ENCODE measurements around the gene CROCC2.
A peak's percentile ranks its signal among the peaks of the same experiment; 100 is the strongest.

CROCC2 gene

DNA sequence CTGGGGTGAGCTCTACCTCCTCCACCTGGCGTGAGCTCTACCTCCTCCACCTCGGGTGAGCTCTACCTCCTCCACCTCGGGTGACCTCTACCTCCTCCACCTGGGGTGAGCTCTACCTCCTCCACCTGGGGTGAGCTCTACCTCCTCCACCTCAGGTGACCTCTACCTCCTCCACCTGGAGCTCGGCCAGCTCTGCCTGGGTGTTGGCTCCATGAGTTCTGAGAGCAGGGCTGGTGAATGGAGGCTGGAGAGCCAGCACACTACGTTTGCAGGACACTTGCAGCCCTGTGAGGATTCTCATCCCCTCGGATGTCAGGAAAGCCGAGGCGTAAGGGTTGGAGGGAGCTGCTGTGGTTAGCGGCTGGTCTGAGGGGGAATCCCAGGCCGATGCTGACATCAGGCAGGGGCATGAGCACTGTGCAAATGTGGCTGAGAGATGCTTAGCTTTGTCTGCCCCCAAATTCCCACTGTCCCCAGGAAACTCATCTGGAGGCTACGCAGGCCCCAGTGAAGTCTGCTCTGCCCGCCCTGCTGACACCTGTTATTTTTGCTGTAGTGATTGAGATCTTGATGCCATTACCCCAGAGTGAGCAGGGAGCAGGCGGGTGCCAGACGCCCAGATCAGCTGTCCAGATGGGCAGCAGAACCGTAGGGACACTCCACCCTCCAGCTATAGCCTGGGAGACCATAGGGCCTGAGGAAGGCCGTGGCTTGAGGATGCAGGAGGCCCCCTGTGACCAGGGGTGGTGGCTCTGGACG lies 3.3 kb downstream of the CROCC2 start:
- DNase-seq: no peak

DNA sequence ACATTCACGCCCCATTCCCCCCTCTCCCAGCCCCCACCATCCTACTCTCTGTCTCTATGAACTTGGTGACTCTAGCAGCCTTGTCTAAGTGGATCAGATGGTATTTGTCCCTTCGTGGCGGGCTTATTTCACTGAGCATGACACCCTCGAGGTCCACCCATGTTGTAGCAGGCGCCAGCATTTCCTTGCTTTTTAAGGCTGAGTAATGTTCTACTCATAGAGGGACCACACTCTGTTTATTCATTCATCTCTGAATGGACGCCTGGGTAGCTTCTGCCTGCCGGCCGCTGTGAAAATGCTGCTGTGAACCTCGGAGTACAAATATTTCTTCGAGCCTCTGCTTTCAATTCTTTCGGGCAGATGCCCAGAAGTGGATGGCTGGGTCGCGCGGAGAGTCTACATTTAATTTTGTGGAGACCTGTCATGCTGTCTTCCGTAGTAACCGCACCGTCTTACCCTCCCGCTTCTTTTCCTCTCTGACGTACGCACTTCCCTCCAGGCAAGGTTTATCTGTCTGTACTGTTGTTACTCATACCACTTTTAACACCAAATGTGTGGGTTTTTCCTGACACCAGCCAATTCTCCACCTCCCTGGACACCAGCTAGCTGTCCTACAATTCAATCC lies 5.6 kb downstream of the CROCC2 start:
- no peak for DNase-seq

DNA sequence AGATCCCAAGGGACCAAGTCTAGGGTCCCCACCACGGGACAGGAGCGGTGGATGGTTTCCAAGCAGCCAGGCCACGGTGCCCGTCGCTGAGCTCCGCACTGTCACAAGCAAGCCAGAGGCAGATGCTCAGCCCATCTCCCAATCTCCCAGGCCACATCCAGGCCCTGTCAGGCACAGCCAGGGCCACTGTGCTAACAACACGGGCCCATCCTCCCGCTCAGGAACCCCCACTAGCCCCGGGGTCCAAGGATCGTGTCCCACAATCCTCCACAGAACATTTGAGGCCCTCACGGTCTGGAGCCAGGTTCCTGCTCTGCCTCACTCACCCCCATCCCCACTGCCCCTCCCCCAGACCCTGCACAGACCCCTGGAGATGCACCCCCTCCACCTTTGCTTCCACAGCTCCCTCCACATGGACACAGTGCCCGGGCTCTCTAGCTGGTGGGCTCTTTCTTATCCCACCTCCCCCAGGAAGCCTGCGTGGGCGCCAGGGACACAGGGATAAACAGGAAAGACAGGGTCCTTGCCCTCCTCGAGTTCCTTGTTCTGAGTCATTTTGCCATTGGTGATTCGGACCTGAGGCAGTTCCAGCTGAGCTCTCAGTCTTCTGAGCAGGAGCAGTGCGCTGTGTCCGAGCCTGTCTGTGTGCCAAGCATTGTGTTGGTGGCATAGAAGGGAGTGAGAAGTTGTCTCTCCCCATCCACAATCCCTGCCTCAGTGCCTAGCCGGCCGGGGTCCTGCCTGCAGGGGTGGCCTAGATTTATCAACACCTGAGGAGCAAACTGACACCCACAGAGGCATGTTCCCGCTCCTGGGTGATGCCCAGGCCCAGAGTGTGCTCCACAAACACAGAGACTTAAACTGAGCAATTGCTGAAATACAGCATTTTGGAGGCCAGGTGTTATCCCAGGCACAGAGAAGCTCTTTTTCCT lies 7.0 kb downstream of the CROCC2 start:
- DNase-seq: no peak

DNA sequence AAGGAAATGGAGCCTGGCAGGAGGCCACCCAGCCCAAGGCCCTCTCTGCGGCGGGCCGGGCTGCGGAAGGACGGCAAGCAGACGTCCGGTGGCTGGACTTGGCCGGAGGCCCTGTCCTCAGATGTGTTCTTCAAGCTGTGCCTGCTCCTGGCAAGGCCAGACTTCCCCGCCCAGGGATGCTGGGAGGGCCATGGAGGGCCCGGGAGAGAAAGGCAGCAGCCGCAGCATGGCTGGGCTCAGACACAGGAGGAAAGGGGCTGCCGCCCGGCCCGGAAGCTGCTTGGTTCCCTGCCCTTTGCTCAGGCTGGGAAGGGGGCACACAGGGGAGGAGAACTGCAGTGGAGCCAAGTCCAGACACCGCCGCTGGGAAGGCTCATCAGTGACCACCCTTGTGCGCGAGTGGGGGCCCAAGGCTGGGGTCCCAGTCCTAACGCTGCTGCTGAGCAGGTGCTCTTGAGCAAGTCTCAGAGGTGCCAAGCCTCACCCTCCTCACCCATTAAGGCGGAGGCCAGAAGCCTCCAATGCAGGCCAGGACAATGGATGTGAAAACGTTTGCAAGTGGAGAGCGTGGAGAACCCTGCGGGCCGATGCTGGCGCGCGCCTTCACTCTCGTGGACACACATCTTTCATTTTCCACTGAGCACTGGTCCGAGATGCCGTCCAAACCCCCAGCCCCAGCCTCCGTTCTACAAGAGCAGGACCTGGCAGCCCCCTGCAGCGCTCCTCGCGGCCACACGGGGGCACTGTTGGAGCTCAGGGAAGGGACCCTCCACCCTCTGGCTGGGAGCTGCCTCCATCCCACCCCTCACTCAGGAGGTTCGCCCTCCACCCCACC lies 7.9 kb downstream of the CROCC2 start:
- no peak for DNase-seq

DNA sequence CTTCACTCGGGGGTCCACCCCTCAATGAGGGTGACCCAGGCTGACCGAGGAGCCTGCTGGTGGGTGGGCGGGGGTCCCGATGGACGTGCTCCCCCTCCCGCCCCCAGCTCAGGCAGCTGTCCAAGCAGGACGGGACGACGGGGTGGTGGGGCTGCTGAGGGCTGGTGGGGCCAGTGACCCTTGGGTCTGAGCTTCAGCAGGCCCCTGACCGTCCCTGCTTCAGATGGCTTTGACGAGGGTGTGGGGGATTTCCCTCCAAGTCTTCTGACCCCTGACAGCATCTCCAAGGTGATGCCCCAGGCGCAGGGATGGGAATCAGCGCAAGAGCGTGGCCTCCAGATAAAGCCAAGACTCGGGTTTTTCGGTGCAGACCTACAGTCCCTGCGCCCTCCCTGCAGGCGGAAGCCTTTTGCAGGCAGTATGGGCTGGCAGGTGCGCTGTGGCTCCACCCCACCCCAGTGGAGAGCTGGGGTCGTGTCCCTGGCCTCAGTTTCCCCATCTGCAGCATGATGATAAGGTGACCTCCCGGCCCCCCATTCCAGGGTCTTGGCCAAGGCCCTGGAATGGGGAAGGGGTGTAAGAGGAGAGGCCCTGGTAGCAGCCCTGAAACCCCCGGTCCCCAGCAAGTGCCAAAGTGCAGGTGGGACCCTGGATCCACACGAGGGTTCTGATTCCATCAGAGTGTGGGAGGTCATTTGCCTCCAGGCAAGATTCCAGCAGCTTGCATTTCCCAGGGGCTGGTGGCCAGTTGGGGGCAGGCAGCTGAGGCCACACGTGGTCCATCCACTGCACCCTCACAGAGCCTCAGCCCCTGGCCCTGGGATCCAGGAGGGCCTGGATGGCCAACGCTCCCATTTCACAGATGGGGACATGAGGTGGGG lies 8.7 kb downstream of the CROCC2 start:
- no peak for DNase-seq

- no peak for DNase-seq
These were observed 9.6 kb downstream of the CROCC2 start for GRCh38 chr2:240915526-240916341.

DNA sequence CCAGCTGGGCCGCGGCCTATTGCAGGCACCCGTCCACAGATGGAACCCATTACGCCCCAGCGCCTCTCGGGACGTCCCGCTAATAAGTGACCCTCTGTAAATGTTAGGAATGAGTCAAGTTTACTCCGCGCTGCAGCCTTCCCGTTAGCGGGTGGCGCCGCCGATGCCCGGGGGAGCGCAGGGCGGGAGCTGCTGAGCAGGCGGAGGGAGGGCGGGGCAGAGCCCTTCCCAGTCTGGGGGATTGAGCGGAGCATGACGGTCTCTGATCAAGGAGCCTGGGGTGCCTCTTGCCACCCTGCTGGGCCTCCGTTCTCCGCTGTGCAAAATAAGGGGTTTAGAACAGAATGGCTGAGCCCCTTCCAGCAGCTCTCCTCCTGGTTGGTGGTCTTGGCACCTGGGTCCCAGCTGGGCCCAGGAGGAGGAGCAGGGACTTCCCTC lies 10.5 kb downstream of the CROCC2 start:
- peak; percentile 45 for DNase-seq

GRCh38 chr2:240917009-240917683 lies 11.0 kb downstream of the CROCC2 start:
- no peak for DNase-seq

DNA sequence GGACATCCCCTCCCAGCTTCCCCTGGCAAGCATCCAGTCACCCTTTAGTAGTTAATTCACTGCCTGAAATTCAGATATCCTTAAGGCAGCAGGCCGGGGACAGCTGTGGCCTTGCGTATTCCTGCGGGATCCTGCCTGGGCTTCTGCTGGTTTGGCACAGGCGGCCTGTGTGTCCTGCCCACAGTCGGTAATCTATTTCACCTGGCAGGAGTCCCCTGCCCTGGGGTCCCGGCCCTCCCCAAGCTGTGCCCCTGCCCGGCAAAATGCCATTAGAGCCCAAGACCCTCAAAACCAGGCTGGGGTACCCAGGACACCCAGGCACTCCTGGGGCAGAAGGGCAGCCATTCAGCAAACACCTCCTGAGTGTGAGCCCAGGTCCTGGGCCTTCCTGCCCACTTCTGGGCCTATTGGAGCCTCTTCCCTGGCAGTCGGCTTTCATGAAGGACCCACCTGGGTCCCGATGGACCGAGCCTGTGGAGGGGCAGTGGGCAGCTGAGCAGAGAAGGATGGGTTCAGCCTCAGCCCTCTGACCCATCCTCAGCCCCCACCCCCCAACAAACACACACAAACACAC lies 11.6 kb downstream of the CROCC2 start:
- DNase-seq: no peak

DNA sequence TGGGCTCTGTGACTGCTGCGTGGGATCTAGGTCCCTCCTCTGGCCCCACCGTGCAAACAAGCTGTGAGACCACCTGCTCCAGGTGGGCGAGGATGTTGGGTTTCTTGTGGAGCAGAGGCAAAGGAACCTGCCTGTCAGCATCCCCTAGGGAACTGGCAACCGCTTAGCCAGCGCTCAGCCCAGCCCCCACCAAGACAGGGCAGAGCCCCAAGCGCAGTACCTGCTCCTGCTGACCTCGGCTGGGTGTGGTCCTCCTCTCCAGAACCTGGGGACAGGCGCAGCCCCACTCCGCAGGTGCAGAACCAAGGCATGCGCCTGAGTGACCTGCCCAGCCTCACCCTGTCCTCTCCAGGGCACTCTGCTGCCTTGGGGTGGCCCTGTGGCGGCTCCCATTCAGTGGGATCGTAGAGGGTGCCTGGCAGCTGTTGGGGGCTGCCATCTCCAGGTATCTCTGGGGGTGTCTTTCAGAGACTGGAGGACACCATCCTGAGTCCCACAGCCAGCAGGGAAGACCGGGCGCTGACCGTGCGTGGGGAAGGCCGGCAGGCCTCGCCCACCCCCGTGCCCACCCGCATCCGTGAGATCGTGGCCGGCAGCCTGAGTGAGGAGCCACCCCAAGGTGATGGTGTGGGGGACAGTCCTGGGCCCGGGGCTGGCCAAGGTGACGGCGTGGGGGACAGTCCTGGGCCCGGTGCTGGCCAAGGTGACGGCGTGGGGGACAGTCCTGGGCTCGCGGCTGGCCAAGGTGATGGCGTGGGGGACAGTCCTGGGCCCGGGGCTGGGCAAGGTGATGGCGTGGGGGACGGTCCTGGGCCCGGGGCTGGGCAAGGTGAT lies 12.3 kb downstream of the CROCC2 start:
- DNase-seq: no peak

- DNase-seq: no peak
These were observed 13.1 kb downstream of the CROCC2 start for GRCh38 chr2:240919161-240919781.

DNA sequence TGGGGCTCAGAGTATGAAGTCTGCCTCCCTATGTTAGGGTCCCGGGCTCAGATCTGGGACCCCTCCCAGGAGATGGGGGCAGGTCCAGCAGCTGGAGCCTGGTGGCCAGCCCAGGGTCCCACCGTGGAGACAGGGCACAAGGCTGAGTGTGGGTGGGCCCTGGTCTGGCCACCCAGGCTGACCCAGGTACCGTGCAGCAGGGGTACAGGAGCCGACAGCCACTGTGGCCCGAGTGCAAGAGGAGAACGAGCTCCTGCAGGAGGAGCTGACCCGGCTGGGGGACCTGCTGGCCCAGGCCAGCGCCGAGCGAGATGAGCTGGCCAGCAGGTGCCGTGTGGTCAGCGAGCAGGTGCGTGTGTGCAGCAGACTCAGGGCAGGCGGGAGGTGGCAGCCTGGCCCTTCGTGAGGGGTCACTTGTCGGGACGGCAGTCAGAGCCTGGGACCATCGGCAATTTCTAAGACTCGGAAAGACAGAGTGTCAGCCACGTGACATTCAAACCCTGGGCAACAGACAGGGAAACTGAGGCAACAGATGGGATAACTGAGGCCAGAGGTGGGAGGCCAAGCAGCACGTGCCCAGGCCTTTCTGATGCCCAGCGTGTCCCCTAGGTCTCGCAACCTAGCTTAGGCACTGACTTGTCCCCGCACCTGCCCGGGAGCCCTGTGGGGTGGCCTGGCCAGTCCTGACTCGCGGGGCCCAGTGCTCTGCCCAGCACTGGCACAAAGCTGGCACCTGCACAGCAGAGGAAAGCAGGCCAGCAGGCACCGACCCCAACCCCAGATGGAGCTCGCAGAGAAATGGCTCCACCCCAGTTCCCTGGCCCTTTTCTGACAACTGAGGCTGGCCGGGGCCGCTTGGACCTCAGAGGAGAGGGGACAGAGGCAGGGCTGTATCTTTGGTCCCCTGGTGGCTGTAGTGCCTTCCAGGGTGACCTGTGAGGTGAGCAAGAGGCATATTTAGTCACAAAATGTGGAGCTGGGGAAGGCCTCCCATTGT lies 13.9 kb downstream of the CROCC2 start:
- DNase-seq: no peak

DNA sequence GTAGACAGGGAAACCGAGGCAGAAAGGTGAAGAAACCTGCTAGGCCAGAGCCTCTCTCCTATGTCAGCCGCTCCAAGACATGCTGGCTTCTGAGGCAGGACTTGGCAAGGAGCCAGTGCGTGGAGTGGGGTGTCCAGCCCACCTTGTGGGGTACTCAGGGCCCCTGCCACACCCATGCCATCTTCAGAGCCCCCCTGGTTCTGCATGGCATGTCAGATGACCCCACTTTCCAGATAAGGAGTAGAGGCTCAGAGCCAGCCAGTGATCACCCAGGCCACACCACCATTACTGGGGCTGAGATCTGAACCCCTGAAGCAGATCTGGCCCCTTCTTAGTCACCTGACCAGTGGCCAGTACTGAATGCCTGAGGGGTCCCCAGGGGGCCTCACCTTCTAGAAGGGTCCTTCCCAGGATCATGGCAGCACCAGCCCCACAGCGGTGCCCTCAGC lies 14.7 kb downstream of the CROCC2 start:
- DNase-seq: no peak

DNA sequence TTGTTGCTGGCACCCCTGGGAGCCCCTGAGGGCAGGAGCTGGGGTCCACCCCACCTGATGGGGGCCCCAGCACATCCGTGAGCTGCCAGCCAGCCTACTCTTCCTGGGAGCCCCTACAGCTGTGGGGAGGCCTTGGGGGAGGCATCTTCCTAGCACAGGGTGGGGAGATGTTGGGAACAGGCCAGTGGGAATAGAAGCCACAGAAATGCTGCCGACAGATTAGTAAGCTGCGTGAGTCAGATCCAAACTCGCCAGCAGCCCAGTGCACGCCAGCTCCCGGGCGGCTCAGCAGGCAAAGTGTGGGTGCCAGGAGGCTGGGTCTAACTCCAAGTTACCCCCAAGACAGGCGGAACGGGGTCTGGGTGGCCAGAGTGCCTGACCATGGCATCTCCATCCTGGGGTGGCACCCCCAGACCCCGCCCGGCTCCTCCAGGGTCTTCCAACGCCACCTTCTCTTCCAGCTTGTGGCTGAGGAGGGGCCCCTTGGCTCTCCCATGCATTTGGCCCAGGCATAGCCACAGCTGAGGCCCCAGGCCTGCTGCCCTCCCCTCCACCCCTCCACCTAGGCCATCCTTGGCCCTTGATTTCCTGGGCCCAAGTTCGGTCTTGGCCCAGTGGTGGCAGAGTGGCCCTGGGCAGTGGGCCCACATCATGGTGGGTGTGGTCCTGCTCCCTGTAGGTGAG lies 15.3 kb downstream of the CROCC2 start:
- DNase-seq: no peak

DNA sequence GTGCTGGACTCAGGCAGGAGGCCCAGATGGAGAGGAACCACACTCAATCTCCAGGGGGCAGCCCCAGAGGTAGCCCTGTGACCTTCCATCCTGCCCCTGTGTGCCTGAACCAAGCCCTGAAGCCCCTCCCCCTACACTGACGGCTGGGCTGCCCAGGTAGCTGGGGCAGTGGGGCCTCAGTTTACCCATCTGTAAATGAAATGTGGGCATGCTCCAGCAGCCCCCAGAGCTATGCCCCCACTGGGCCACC lies 15.8 kb downstream of the CROCC2 start:
- DNase-seq: no peak

- DNase-seq: no peak
These were observed 16.3 kb downstream of the CROCC2 start for GRCh38 chr2:240922245-240922981.

Measured in NCI-H2171 (cell line).